Stromal cell of bone marrow (primary cell): Measurements from ENCODE around the gene SMC6.

Experiments
- DNase-seq: peaks from one replicate; pipeline ENCODE4 v3.0.0-alpha.2; 2012; ENCODE audit warnings: low read depth

The SMC6 gene

GRCh38 chr2:17762451-17762850, 8.8 kb upstream of the SMC6 start:
- DNase-seq = no peak

GRCh38 chr2:17759805-17760204, 6.2 kb upstream of the SMC6 start:
- DNase-seq = peak; percentile 32

- no peak for DNase-seq
Observed at GRCh38 chr2:17758118-17758517, 4.5 kb upstream of the SMC6 start.

GRCh38 chr2:17757321-17757720, 3.7 kb upstream of the SMC6 start:
- no peak for DNase-seq

GRCh38 chr2:17756668-17757067, 3.1 kb upstream of the SMC6 start:
- no peak for DNase-seq

- no peak for DNase-seq
Observed at GRCh38 chr2:17754773-17755425, 1.3 kb upstream of the SMC6 start.

GRCh38 chr2:17752892-17753802, 463 bp downstream of the SMC6 start:
- DNase-seq = peak; percentile 9

- no peak for DNase-seq
Observed at GRCh38 chr2:17752246-17752645, 1.4 kb downstream of the SMC6 start.

GRCh38 chr2:17749753-17750438, 3.7 kb downstream of the SMC6 start:
- no peak for DNase-seq

GRCh38 chr2:17748745-17749144, 4.9 kb downstream of the SMC6 start:
- no peak for DNase-seq

GRCh38 chr2:17747684-17748452, 5.7 kb downstream of the SMC6 start:
- peak; percentile 19 for DNase-seq

- DNase-seq = no peak
Observed at GRCh38 chr2:17740203-17740602, 13.4 kb downstream of the SMC6 start.

- no peak for DNase-seq
Observed at GRCh38 chr2:17736989-17737388, 16.6 kb downstream of the SMC6 start.

GRCh38 chr2:17735864-17736263, 17.7 kb downstream of the SMC6 start:
- DNase-seq = no peak

GRCh38 chr2:17733599-17733998, 20.0 kb downstream of the SMC6 start:
- DNase-seq = no peak

GRCh38 chr2:17729880-17730279, 23.7 kb downstream of the SMC6 start:
- no peak for DNase-seq

- no peak for DNase-seq
Observed at GRCh38 chr2:17728210-17728609, 25.4 kb downstream of the SMC6 start.

GRCh38 chr2:17719562-17720371, 33.8 kb downstream of the SMC6 start:
- no peak for DNase-seq

- DNase-seq = no peak
Observed at GRCh38 chr2:17718689-17719088, 34.9 kb downstream of the SMC6 start.

GRCh38 chr2:17717666-17718065, 35.9 kb downstream of the SMC6 start:
- DNase-seq = no peak

- DNase-seq = no peak
Observed at GRCh38 chr2:17713291-17713690, 40.3 kb downstream of the SMC6 start.
